ENCODE measurements around the gene NFYB.

Gene NFYB

GRCh38 chr12:104155711-104156555, 17.9 kb upstream of the NFYB start:
- no peak for DNase-seq

- DNase-seq, result no peak
These were observed 16.8 kb upstream of the NFYB start for GRCh38 chr12:104154806-104155205.

GRCh38 chr12:104154286-104154685, 16.3 kb upstream of the NFYB start:
- DNase-seq, result no peak

- no peak for DNase-seq
These were observed 14.8 kb upstream of the NFYB start for GRCh38 chr12:104152685-104153241.

GRCh38 chr12:104150416-104150815, 12.4 kb upstream of the NFYB start:
- DNase-seq, result peak; percentile 18

- no peak for DNase-seq
These were observed 9.3 kb upstream of the NFYB start for GRCh38 chr12:104147346-104147745.

- DNase-seq, result no peak
These were observed 5.9 kb upstream of the NFYB start for GRCh38 chr12:104143918-104144317.

- DNase-seq, result no peak
These were observed 5.0 kb upstream of the NFYB start for GRCh38 chr12:104143002-104143401.

GRCh38 chr12:104142543-104142942, 4.5 kb upstream of the NFYB start:
- DNase-seq, result no peak

- DNase-seq, result no peak
These were observed 765 bp upstream of the NFYB start for GRCh38 chr12:104138797-104139152.

GRCh38 chr12:104137001-104137901, 759 bp downstream of the NFYB start:
- DNase-seq, result no peak

GRCh38 chr12:104136577-104136976, 1.4 kb downstream of the NFYB start:
- DNase-seq, result no peak

GRCh38 chr12:104134882-104135281, 3.1 kb downstream of the NFYB start:
- DNase-seq, result no peak

GRCh38 chr12:104133866-104134265, 4.1 kb downstream of the NFYB start:
- DNase-seq, result no peak

GRCh38 chr12:104133321-104133720, 4.7 kb downstream of the NFYB start:
- DNase-seq, result no peak

- peak; percentile 69 for DNase-seq
These were observed 5.6 kb downstream of the NFYB start for GRCh38 chr12:104132351-104132956.

- DNase-seq, result no peak
These were observed 6.4 kb downstream of the NFYB start for GRCh38 chr12:104131609-104132008.

GRCh38 chr12:104130760-104131159, 7.2 kb downstream of the NFYB start:
- no peak for DNase-seq

GRCh38 chr12:104126548-104126947, 11.5 kb downstream of the NFYB start:
- no peak for DNase-seq

GRCh38 chr12:104122298-104122697, 15.7 kb downstream of the NFYB start:
- DNase-seq, result no peak

- DNase-seq, result no peak
These were observed 17.0 kb downstream of the NFYB start for GRCh38 chr12:104121001-104121400.

- no peak for DNase-seq
These were observed 22.4 kb downstream of the NFYB start for GRCh38 chr12:104115587-104115975.
